A204.1 (cell line): ENCODE measurements around the gene TCTA.

ENCODE experiments used
- FAIRE-seq: peaks from 2 replicates; lab custom pipeline; 2012; peaks lifted over from hg19 to GRCh38; lab: Jason Lieb, UNC

Gene TCTA

DNA sequence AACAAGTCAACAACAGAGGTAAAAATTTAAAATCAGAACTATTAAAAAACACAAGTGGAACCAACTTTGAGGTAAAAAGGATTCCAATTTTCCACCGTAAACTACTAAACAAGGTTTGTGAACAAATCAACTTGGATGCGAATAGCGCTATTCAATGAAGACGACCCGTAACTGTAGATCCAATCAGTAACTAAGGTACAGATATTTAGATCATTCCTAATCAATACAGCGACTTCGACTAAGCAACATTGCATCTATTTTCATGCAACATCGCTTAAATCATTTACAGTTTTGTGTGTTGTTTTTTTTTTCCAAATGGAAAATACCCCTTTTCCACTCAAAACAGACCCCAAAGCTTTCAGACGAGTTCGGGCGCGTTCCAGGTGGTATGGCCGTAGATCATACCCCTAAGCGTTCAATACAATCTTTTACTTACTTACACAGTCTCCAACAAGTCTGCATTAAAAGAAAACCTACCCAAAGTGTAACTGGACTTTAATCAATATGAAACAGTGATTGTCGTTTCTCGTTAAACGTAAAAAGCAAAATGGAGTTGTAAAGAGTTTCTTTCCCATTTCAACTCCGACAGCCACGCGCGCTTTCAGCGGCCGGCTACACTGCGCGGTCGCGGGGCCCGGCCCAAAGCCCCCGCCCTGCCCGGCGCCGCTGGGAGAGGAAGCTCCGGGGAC, 1.2 kb upstream of the TCTA start:
- no peak for FAIRE-seq

DNA sequence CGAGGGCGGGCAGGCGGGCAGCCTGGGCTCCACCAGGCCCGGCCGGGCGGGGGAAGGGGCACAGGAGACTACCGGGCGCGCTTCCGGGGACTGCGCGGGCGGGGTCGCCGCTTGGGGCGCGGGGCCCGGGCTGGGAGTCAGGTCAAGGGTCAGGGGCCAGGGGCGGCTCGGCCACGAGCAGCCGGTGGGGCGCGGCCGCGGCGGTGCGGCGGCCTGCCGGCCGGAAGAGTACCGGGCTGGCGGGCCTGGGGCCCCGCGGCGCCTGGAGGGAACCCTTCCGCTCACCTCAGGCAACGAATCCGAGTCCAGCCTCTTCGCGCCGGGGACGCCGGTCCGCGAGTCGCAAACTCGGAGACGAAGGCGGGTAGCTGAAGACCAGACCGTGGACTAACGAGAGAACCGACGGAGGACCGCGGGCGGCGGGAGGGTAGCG, 672 bp upstream of the TCTA start:
- no peak for FAIRE-seq

DNA sequence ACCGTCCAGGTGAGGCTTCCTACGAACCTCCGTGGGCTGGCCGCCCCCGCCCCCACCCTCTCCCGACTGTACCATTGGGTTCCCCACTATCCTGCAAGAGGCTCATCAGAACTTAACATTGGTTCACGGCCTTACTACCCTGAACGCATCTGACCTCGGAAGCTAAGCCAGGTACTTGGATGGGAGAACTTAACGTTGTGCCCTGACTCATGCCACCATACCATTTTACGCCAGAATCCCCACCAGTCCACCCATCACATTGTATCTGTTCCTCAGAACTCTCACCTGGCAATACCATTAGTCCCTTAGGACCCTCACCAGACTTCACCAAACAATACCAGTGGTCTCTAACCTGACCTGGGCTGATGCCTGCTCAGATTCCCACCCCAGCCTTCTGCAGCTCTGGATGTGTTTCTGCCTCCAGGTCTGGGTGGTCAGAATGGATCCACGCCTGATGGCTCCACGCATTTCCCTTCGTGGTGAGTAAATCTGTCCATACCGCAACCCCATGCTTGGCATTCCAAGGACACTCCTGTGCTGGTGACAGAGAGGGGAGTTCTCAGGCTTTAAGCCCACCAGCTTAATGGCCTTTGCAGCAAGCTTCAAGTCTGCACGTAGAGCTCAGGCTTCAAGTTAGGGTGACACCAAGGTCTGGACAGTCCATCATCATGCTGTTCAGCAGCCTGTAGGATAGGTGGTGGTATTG, 562 bp downstream of the TCTA start:
- FAIRE-seq = no peak

DNA sequence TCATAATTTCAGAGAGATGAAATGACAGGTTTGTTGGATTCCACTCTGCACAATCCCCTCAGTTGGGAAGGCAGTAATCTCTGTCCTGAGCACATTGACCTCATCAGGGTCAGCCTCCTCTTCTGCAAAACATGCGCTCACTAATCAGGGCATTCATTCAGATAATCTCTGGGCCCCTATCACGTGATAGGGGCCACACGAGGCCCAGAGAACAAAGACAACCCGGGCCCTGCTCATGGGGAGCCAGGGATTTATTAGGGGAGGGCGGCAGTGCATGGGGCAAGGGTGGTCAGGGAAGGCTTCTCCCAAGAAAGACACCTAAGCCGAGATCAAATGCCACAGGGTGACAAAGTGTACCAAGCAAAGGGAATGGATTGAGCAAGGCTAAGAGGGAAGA, 1.1 kb downstream of the TCTA start:
- FAIRE-seq = no peak

DNA sequence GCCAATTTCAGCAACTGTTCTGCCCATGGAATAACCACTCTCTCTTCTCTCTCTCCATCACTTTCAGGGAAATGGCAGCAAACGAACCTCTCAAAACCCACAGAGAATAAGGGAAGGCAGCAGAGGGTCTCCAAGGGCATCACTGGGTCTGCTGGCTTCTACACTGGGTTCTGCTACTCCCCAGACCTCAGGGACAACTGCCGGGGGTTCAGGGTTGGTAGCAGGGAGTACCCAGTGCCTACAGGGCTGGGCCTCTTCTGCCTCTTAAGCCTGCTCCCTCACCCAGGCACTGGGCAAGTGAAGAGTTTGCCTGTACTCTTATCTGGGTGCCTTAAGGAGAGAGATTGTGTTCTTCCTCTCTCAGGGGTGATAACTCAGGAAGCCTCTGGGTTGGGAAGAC, 2.5 kb downstream of the TCTA start:
- FAIRE-seq = no peak

DNA sequence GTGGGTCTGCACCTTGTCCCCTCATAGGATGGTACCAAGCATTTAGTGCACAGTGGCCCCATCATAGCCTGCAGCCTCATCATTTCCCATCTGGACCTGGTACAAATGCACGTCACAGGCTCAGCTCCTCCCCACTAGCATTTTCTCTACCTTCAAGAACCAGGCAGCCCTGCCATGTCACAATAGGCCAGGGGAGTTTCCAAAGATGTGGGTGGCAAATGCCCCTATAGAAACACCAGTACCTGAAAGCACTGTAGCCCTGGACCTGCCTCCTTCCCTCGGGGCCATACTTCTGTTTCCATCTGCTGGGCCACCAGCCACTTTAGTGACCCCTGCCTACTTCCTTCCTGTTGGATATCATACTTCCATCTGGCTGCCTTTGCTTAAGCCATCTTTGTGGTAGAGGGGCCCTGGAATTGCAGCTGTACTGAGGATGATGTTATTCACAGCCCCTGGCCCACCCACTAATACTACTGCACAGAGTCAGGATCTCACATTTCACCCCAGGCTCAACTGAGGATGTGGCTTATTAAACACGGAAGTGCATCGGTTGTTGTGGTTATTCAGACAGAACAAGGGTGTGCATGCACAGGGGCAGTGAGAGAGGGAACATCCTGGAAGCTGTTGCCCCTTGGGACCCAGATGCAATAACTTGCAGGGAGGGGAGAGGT, 3.8 kb downstream of the TCTA start:
- no peak for FAIRE-seq

DNA sequence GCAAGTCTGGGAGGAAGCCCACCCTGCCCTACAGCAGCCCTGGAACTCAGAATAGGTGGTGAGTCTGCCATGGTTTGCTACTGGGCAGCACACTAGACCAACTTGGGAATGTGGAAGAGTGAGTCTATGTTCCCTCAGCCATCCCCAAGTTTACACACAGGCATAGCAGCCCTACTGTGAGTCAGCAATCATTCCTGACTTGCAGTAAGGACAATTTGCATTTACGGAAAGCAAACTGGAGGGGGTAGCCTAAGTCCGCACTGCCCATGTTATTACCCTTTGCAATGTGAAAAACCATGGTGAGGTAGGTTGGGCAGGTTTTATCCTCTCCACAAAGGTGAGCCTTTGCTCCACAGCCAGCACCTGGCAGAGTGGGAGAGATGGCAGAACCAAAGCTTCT, 4.6 kb downstream of the TCTA start:
- no peak for FAIRE-seq

DNA sequence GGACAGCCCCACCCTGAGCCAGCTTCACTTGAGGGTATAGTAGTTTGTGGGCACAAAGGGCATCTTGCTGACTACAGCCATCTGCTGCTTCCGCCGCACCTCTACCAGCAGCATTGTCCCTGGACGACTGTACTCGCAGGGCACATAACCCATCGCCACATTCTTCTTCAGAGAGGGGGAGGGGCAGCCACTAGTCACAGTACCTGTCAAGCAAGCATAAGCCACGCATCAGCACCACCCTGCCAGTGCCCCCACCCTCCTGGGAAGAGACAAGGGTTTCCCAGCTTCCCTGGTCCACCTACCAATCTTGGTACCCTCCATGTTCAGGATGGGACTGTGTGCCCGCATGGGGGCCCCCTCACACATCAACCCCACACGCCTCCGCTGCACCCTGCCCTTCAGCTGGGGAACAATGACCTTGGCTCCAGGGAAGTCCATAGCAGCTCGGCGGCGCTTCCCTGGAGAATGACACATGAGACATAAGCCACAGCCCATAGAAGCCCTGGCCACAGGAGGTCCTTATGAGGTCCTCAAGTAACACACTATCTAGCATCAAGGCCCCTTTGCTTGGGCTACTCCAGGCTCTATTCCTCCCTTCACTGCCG, 5.4 kb downstream of the TCTA start:
- no peak for FAIRE-seq

DNA sequence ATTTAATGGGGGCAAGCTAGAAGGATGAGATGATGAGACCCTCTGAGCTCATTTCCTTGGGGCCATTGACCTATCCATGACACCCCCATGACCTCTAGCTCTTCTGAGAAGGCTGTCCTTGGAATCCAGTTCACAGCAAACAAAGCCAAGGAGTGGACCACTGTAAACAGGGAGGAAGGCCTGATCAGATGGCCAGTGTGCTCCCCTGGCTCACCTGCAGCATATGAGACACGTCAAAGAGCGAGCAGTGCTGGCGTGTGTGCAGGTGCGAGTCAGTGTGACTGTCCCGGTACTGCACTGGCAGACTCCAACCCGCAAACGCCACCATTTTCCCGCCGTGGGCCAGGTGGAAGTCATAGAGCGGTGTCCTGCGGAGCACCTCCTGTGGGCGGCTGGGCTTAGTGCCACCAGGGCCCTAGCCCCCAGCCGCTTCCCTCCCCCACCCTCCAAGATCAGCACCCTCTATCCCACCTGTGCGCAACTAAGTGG, 9.7 kb downstream of the TCTA start:
- no peak for FAIRE-seq

DNA sequence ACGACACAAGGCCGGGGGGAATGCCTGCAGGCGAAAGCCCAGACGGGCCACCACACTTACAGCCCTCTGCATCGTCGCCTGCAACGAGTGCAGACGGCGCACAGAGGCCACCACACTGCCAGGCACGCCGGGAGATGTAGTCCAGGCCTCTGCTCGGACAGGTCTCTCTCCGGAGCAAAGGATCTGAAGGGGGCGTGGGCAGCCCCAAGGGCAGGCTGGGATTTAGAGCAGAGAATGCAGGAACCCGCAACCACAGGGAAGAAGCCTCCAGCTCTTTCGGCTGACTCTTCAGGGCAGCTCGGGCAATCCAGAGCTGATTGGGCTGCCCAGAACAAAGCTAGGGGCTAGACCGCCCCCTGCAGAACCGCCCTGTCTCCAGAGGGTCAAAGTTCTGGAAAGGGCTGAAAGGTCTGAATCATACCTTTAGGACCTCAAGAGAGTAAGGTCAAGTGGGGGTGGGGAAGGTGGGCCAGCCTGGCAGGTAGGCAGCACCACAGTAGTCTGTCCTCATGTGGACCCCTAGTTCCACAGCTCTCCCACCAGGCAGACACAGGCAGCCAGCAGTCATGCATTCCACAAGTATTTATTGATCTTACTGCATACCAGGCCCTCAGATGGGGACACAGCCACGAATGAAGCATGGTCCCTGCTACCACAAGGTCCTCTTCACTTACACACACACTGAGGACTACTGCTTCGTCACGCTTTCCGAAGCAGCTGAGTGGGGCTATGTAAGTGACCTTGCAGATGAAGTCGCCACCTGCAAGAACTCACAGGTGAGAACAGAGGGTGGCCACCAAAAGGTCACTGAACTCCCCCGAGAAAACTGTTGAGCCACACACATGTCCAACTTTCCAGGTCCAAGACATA, 10.4 kb downstream of the TCTA start, which contains the start of gene AMT:
TSS of gene AMT (minus strand) at position 95 of the 870 bp plus-strand sequence. CDS start at position 72, 23 bp downstream.
- no peak for FAIRE-seq

DNA sequence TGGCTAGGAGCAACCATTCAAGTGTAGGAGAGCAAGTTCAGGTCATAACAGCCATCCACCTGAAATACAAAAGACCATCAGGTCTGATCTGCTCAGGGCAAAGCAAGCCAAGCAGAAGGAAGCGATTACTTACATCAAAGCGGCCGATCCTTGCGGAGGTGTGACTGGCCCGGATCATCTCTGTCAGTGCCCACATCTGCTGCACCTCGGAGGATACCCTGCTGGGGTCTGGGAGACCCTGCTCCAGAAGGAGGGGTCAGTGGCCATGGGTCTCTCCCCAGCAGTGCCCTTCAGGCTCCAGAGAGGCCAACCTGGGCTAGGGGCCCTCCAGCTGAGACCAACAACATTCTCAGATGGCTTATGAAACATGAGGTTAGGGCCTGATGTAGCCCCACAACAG, 12.6 kb downstream of the TCTA start:
- FAIRE-seq = no peak

DNA sequence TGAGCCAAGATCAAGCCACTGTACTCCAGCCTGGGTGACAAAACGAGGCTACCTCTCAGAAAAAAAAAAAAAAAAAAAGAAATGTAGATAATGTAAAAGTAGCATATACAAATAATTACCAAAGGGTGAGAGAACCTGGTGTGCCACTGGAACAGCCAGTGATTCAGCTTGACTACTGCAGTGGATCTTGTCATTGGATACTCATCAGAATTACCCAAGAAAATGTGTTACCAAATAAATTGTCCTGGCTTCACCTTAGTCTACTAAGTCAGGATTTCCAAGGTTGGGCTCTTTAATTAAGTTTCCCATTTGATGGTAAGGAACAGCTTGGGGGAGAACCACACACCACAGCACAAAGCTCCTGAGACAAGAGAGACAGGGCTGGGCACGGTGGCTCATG, 15.4 kb downstream of the TCTA start:
- no peak for FAIRE-seq

DNA sequence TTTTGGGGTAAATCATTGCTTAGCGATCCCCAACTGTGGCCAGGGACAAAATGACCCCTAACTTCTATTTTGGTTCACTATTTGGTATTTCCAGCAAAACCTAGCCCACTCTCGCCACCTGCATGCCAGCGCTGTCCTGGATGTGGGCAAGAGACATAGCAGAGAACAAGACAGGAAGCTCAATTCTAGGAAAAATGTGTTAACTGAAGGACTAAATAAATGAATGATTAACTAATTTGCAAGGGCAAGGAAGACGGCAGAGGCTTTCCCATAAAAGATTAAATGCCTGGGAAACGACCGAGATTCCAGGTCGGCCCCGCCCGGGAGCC, 16.5 kb downstream of the TCTA start:
- no peak for FAIRE-seq

DNA sequence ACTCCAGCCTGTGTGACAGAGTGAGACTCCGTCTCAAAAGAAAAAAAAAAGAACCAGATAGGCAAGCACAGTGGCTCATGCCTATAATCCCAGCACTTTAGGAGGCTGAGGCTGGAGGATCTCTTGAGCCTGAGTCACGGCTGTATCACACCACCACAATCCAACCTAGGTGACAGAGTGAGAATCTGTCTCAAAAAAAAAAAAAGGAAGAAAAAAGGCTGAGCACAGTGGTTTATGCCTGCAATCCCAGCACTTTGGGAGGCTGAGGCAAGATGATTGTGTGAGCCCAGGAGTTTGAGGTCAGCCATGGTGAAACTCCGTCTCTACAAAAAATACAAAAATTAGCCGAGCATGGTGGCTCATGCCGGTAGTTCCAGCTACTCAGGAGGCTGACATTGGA, 22.5 kb downstream of the TCTA start:
- FAIRE-seq = no peak

DNA sequence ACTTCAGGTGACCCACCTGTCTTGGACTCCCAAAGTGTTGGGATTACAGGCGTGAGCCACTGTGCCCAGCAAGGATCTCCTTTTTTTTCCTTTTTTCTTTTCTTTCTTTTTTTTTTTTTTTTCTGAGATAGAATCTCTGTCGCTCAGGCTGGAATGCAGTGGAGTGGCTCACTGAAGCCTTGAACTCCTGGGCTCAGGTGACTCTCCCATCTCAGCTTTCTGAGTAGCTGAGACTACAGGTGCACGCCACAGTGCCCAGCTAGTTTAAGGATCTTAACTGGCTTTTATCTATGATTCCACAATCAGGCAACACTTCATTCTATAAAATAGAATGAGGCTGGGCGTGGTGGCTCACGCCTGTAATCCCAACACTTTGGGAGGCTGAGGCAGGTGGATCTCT, 33.2 kb downstream of the TCTA start:
- FAIRE-seq = no peak

DNA sequence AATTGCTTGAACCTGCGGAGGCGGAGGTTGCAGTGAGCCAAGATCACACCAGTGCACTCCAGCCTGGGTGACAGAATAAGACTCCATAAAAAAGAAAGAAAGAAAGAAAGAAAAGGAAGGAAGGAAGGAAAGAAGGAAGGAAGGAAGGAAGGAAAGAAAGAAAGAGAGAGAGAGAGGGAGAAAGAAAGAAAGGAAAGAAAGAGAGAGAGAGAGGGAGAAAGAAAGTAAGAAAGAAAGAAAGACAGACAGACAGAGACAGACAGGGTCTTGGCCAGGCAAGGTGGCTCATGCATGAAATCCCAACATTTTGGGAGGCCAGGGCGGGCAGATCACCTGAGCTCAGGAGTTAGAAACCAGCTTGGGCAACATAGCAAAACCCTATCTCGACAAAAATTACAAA, 41.4 kb downstream of the TCTA start:
- FAIRE-seq = no peak

DNA sequence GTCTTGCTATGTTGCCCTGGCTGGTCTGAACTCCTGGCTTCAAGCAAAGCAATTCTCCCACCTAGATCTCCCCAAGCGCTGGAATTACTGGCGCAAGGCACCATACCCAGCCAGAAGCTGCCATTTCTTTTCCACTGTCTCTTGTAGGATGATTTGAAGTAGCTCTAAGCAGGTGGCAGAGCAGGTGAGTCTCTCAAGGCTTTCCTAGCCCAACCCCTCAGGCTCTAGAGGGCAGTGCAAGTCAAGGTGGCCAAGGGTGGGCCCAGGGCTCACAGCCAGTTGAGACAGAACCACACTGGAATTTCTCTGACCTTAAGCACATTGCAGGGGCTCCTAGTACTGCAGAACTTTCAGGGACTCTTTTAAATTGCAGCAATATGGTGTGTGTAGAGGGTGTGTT, 42.2 kb downstream of the TCTA start:
- FAIRE-seq = no peak

DNA sequence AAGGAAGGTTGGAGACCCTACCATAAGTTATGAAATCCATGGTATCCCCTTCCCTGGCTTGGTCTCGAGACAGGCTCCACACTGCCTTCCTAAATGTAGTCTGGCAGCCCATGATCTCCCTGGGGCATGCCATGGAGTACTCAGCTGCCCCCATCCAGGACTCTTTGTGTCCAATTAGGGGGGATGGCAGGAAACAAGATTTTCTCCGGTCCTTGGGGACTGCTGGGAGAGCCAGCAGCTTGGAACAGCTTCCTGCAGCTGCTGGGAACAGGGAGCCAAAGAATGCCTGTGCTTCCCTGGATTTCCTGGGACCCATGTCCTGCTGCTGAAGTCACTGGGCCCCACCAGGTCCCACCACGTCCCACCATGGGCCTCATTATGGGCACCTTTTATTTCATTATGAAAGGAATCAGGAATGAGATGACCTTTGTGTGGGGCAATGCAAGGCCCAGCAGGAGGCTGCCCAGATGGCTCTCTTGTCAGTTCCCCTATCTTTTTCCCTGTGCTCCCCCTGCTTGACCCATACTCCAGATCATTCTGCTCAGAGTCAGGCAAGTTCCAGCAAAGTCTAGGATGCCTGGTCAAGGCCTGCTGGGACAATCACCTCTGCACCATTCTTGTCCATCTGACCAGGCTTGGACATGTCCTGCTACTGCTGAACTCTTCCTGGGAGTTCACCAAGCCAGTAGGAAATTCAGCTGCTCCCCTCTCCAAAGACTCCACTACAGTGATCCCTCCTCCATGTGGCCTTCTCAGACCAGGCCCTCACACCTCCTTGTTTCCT, 42.9 kb downstream of the TCTA start:
- FAIRE-seq = no peak

DNA sequence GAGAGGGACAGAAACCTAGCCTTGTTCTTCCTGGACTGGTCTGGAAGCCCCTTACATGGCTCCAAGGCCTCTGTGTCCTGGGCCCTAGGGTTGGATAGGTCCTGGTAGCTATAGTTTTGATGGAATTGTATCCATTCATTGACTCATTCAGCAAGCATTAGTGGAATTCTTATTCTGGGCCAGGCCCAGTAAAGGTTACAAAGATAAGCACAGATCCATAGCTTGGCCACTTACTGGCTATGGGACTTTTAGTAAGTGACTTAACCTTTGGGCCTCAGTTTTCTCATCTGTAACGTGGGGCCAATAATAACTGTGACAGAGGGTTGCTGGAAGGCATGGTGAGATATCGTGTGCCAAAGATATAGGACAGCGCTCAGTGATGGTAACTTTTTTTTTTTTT, 44.2 kb downstream of the TCTA start:
- no peak for FAIRE-seq

DNA sequence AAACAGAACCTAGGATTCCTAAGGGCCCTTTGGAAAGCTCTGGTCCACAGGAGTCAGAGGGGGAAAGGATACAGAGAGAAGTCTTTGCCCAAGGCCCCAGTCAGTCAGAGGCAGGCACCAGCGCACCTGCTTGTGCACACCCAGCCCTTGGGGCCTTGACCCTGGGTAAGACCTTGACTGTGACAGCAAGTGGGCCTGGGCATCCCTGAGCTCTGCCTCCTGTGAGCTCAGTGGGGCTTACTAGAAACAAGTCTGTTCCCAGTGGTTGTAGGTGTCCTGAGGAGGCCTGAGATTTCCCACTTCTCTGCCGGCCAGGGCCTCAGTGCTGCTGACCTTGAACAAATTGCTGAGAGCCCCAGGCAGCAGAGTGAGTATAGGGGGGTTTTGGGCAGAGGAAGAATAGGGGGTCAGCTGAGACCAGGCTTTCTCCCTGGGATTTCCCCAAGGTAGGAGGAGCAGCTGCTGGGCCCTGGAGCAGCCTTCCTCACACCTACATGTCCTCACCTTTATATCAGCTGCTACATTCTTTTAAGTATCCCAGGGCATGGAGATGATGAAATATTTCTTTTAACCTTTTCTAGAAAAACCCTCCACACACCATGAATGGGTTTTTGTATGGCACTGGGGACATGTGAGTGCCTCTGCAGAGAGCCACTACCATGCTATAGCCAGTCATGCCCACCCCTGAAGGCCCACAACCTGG, 48.1 kb downstream of the TCTA start:
- no peak for FAIRE-seq

DNA sequence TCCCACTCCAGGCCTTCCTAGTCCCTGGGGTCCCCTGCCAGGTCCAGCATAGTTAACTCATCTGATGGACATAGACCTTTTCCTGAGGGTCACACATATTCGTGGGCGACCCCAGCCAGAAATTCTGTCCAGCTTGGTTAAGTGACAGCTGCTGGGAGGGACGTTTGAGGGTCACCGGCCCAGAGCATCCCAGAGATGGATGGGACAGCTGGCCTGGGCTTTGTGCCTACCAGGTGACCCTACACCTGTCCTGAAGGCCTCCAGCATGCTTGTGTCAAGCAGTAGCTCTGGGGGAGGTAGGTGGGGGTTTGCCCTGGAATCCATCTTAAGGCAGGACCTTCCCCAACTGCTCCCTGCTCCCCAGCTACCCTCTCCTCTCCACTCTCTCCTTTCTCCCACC, 48.7 kb downstream of the TCTA start:
- FAIRE-seq = no peak
